GM12891 (cell line): ENCODE results near the gene DENND1A.

Experiments
- PAX5 ChIP-seq: IDR thresholded peaks from 2 replicates; pipeline ENCODE4 v1.6.1; 2011; ENCODE audit warnings: low read length, moderate library complexity, mild to moderate bottlenecking; ENCODE audit not compliant: insufficient read depth, severe bottlenecking
- POLR2A ChIP-seq: IDR thresholded peaks from 2 replicates; pipeline ENCODE4 v1.6.1; 2011; ENCODE audit warnings: low read depth, low read length, control low read depth
- POLR2AphosphoS5 ChIP-seq: IDR thresholded peaks from 2 replicates; pipeline ENCODE4 v1.6.1; 2011; ENCODE audit warnings: low read depth, low read length, control low read depth
- POU2F2 ChIP-seq: IDR thresholded peaks from 2 replicates; pipeline ENCODE4 v1.6.1; 2011; ENCODE audit warnings: low read depth, mild to moderate bottlenecking, control low read depth, low read length, moderate library complexity
- SPI1 ChIP-seq: IDR thresholded peaks from 2 replicates; pipeline ENCODE4 v1.6.1; 2011; ENCODE audit warnings: low read depth, low read length, control low read depth
- TAF1 ChIP-seq: IDR thresholded peaks from 2 replicates; pipeline ENCODE4 v1.6.1; 2011; ENCODE audit warnings: low read depth, low read length, control low read depth

DNA sequence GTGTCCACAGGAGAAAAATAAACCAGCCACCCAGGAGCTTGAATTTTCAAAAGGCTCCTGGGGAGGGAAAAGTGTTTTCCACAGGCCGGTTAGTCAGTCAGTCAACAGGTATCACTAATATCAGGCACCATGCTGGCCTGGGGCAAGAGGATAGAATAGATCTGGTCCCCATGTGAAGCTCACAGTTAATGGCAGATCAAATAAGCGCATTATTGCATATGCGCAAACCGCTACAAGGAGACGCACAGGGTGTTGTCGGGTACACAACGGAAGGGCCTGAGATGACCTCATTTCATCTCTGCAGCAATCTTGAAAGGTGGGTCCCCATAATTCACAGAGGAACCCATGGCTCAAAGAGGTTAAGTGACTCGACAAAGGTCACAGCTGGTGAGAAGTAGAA, 313.2 kb downstream of the DENND1A start:
- TF ChIP-seq POLR2A (no peak), POLR2AphosphoS5 (no peak), SPI1 (no peak), TAF1 (no peak), PAX5 (no peak), POU2F2 (no peak)
